GM20000 (cell line): Measurements from ENCODE around the gene B3GNT8.
"Not testable (repeated sequence)": the region's sequence is repeated elsewhere in the genome, so short reads cannot be mapped to it uniquely, and the experiment has no call there.

ENCODE experiments used
- DNase-seq: peaks from one replicate; pipeline ENCODE4 v3.0.0; 2012; ENCODE audit warnings: low spot score
- CTCF ChIP-seq: IDR thresholded peaks from 2 replicates; pipeline ENCODE4 v1.5.1; 2012; ENCODE audit warnings: mild to moderate bottlenecking, control low read depth; ENCODE audit errors: extremely low read depth, missing control alignments

B3GNT8 gene

GRCh38 chr19:41426952-41427646, at the start of gene B3GNT8:
Gene B3GNT8 (minus strand): TSS chr19:41427374. CDS start chr19:41426778, 596 bp downstream.
- peak; percentile 81 for DNase-seq
- no peak for TF ChIP-seq CTCF

GRCh38 chr19:41476583-41476982, 49.4 kb upstream of the B3GNT8 start:
- no peak for TF ChIP-seq CTCF
- DNase-seq, result no peak

- DNase-seq, result not testable (repeated sequence)
Measured at GRCh38 chr19:41463257-41464256, 36.4 kb upstream of the B3GNT8 start.

- TF ChIP-seq CTCF, result no peak
Measured at GRCh38 chr19:41462497-41462896, 35.3 kb upstream of the B3GNT8 start.

GRCh38 chr19:41457241-41457640, 30.1 kb upstream of the B3GNT8 start:
- peak; percentile 62 for DNase-seq
- no peak for TF ChIP-seq CTCF

More at GRCh38 chr19:41462497-41462896, 35.3 kb upstream of the B3GNT8 start:
- DNase-seq, result no peak

- no peak for DNase-seq
- TF ChIP-seq CTCF, result no peak
Measured at GRCh38 chr19:41456342-41456918, 29.3 kb upstream of the B3GNT8 start.

- DNase-seq, result no peak
- no peak for TF ChIP-seq CTCF
Measured at GRCh38 chr19:41455936-41456335, 28.8 kb upstream of the B3GNT8 start.
